Mammary epithelial cell (primary cell): ENCODE data around the gene F2RL1.

Source experiments
- CTCF ChIP-seq, 2 donors: IDR thresholded peaks in 1 of 2; conservative IDR thresholded peaks in 1 of 2; 2 replicates each; pipeline ENCODE4 v1.5.1; 2011 to 2012; ENCODE audit warnings: inconsistent platforms in 2 of 2, low read length in 2 of 2, mild to moderate bottlenecking in 2 of 2, control low read depth in 1 of 2, low read depth in 1 of 2; ENCODE audit not compliant: insufficient read depth in 1 of 2; ENCODE audit errors: extremely low read depth in 1 of 2
- EZH2 ChIP-seq: IDR thresholded peaks from 2 replicates; pipeline ENCODE4 v1.6.1; 2012; ENCODE audit warnings: low read length, inconsistent platforms, borderline replicate concordance

- TF ChIP-seq CTCF (conservative IDR thresholded peaks at IDR 0.05 in 1 of 2, IDR thresholded peaks at IDR 0.05 in 1 of 2; ENCODE audit: extremely low read depth in 1 of 2, insufficient read depth in 1 of 2, low read depth in 1 of 2, low read length in 2 of 2): no peak
- no peak for TF ChIP-seq EZH2
Observed at GRCh38 chr5:76775921-76776320, 42.9 kb upstream of the F2RL1 start.
